Neural crest cell (in vitro differentiated cells): Measurements from ENCODE around the gene PSG1. TPM values are rescaled to one million over a fixed set of nuclear protein-coding genes. Genes with fewer than 3 reads are reported as not detected.
"Not testable (repeated sequence)": the region's sequence is repeated elsewhere in the genome, so short reads cannot be mapped to it uniquely, and the experiment has no call there.

Source experiments
- DNase-seq: peaks from one replicate; pipeline ENCODE4 v3.0.0; 2021; ENCODE audit warnings: low read depth, mixed read lengths, low spot score
- H3K27ac Mint-ChIP-seq: one replicate; pipeline ENCODE4 v1.8.0; 2021; ENCODE audit warnings: mild to moderate bottlenecking, mixed read lengths; ENCODE audit not compliant: unreplicated experiment
- H3K27me3 Mint-ChIP-seq: 2 replicates; pipeline ENCODE4 v1.8.0; 2021; ENCODE audit warnings: low read depth, mild to moderate bottlenecking, mixed read lengths
- H3K36me3 Mint-ChIP-seq: 2 replicates; pipeline ENCODE4 v1.8.0; 2021; ENCODE audit warnings: low read depth, mild to moderate bottlenecking, mixed read lengths
- H3K4me1 Mint-ChIP-seq: 2 replicates; pipeline ENCODE4 v1.8.0; 2021; ENCODE audit warnings: mixed read lengths
- H3K4me3 Mint-ChIP-seq: one replicate; pipeline ENCODE4 v1.8.0; 2021; ENCODE audit warnings: mild to moderate bottlenecking, mixed read lengths
- H3K9me3 Mint-ChIP-seq: 2 replicates; pipeline ENCODE4 v1.8.0; 2021; ENCODE audit warnings: mixed read lengths
- total RNA-seq: library from RNA; stranded (reverse); gene quantifications from 2 replicates; pipeline ENCODE4 v1.2.1, GENCODE V29; 2021

Gene PSG1
- total RNA-seq, 1 donor from 2014 or later, result not detected

DNA sequence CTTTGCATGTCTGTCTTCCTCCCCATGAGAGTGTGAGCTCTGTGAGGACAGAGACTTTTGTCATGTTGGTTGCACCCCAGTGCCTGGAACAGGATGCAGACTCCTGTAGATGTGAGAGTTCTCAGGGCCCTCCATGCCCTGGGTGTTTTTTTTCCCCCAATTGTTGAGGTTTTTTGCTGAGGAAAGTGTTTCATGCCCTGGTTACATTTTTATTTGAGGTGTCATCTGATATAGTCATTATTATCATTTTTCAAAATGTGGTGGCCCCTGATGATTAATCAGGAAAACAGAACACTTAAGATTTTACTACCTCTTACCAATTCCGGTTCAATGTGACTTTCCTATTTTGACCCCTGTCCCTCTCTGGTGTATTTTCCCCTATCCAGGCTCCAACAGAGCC lies 37.4 kb upstream of the PSG1 start:
- DNase-seq, H3K4me1 Mint-ChIP-seq, H3K4me3 Mint-ChIP-seq, H3K27me3 Mint-ChIP-seq, H3K27ac Mint-ChIP-seq, H3K9me3 Mint-ChIP-seq, H3K36me3 Mint-ChIP-seq: not testable (repeated sequence)

GRCh38 chr19:42913516-42913915 lies 34.0 kb upstream of the PSG1 start:
- H3K36me3 Mint-ChIP-seq, DNase-seq, H3K27me3 Mint-ChIP-seq, H3K27ac Mint-ChIP-seq, H3K9me3 Mint-ChIP-seq, H3K4me1 Mint-ChIP-seq, H3K4me3 Mint-ChIP-seq: not testable (repeated sequence)

GRCh38 chr19:42912941-42913340 lies 33.4 kb upstream of the PSG1 start:
- H3K27me3 Mint-ChIP-seq, H3K4me1 Mint-ChIP-seq, H3K9me3 Mint-ChIP-seq, H3K36me3 Mint-ChIP-seq, H3K4me3 Mint-ChIP-seq, H3K27ac Mint-ChIP-seq, DNase-seq: not testable (repeated sequence)

GRCh38 chr19:42911731-42912130 lies 32.2 kb upstream of the PSG1 start:
- not testable (repeated sequence) for H3K9me3 Mint-ChIP-seq, H3K4me3 Mint-ChIP-seq, DNase-seq, H3K36me3 Mint-ChIP-seq, H3K27me3 Mint-ChIP-seq, H3K4me1 Mint-ChIP-seq, H3K27ac Mint-ChIP-seq

DNA sequence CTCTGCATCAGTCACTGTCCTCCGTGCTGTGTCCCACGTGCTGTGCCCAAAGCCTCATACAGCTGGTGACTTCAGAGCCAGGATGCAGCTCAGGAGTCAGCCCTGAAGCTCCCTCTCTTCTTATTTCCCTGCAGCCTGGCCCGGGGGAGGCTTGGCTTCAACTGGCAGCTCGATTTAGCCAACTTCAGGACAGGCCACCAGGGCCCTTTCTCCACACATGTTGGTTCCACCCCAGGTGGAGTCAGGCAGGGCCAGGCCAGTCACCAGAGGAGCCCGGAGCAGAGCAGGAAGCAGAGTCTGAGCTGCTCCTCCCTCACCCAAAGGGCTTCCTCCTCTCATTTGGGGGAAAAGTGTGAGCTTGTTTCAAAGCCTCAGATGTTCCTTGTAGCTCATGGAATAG lies 26.6 kb upstream of the PSG1 start:
- not testable (repeated sequence) for H3K9me3 Mint-ChIP-seq, H3K4me1 Mint-ChIP-seq, H3K36me3 Mint-ChIP-seq, H3K27ac Mint-ChIP-seq, H3K4me3 Mint-ChIP-seq, DNase-seq, H3K27me3 Mint-ChIP-seq

GRCh38 chr19:42900561-42900960 lies 21.0 kb upstream of the PSG1 start:
- H3K36me3 Mint-ChIP-seq, H3K27ac Mint-ChIP-seq, H3K4me3 Mint-ChIP-seq, H3K27me3 Mint-ChIP-seq, H3K4me1 Mint-ChIP-seq, DNase-seq: not testable (repeated sequence)
- peaks cover 18% of the 10 kb centered on the region for H3K9me3 Mint-ChIP-seq

GRCh38 chr19:42899674-42900073 lies 20.2 kb upstream of the PSG1 start:
- not testable (repeated sequence) for H3K4me3 Mint-ChIP-seq, H3K4me1 Mint-ChIP-seq, H3K27ac Mint-ChIP-seq, DNase-seq, H3K36me3 Mint-ChIP-seq, H3K27me3 Mint-ChIP-seq
- peaks cover 18% of the 10 kb centered on the region for H3K9me3 Mint-ChIP-seq

DNA sequence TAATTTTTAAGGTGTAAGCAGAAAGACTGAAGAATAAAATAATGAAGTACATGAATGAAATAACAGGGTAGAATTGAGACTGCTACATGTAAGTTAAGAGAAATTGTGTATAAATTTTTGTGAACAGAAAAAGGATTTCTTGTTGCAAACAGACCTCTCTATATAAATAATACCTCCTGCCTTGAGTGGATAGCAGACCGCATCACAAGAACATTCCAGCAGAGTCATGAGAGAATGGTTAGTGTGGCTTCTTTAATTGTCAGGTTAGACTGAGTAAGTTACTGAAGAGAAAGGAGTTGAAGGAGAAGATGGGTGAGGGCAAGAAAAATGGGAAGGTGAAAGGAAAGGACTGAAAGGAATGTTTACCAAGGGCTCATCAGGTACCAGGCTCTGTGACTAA lies 19.6 kb upstream of the PSG1 start:
- not testable (repeated sequence) for H3K27ac Mint-ChIP-seq, H3K36me3 Mint-ChIP-seq, DNase-seq, H3K27me3 Mint-ChIP-seq, H3K4me3 Mint-ChIP-seq, H3K4me1 Mint-ChIP-seq
- peaks cover 18% of the 10 kb centered on the region for H3K9me3 Mint-ChIP-seq

- H3K9me3 Mint-ChIP-seq, result peaks cover 18% of the 10 kb centered on the region
- H3K4me3 Mint-ChIP-seq, result not testable (repeated sequence)
Measured at GRCh38 chr19:42898656-42899055, 19.1 kb upstream of the PSG1 start.

GRCh38 chr19:42897729-42898128 lies 18.2 kb upstream of the PSG1 start:
- H3K27me3 Mint-ChIP-seq, H3K4me3 Mint-ChIP-seq, H3K27ac Mint-ChIP-seq, H3K4me1 Mint-ChIP-seq, H3K36me3 Mint-ChIP-seq, DNase-seq: not testable (repeated sequence)
- H3K9me3 Mint-ChIP-seq, result peaks cover 17% of the 10 kb centered on the region

More at GRCh38 chr19:42898656-42899055, 19.1 kb upstream of the PSG1 start:
- not testable (repeated sequence) for H3K27ac Mint-ChIP-seq, H3K27me3 Mint-ChIP-seq, H3K36me3 Mint-ChIP-seq, H3K4me1 Mint-ChIP-seq, DNase-seq

DNA sequence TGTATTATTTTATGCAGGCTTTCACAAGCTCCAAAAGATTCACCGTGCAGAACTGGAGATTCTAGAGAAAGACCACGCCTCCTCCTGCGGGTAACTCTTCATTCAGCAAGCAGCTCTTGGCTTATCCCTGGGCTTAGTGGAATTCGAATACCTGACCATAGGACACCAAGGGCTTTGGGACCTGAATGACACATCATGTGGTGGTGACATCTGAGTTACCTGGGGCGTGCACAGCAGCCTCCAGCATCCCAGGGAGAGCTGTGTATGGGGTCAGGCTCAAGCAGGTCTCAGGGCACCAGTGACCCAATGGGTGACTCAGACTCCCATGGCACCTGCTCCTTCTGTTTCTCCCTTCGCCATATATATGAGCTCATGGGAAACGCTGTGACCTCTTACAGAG lies 10.9 kb upstream of the PSG1 start:
- H3K4me3 Mint-ChIP-seq, H3K27me3 Mint-ChIP-seq, DNase-seq, H3K4me1 Mint-ChIP-seq, H3K27ac Mint-ChIP-seq: not testable (repeated sequence)
- peaks cover 15% of the 10 kb centered on the region for H3K9me3 Mint-ChIP-seq
- peaks cover 13% of the 10 kb centered on the region for H3K36me3 Mint-ChIP-seq

- Mint-ChIP-seq H3K9me3 (peaks cover 21% of the 10 kb centered on the region), H3K36me3 (peaks cover 16% of the 10 kb centered on the region)
- H3K27ac Mint-ChIP-seq, H3K27me3 Mint-ChIP-seq, H3K4me3 Mint-ChIP-seq, H3K4me1 Mint-ChIP-seq, DNase-seq: not testable (repeated sequence)
Measured at GRCh38 chr19:42887876-42888445, 8.4 kb upstream of the PSG1 start.

GRCh38 chr19:42882730-42883129 lies 3.2 kb upstream of the PSG1 start:
- H3K27me3 Mint-ChIP-seq, H3K4me1 Mint-ChIP-seq, H3K4me3 Mint-ChIP-seq, DNase-seq, H3K27ac Mint-ChIP-seq: not testable (repeated sequence)
- Mint-ChIP-seq H3K36me3 (peaks cover 13% of the 10 kb centered on the region), H3K9me3 (peaks cover 18% of the 10 kb centered on the region)

GRCh38 chr19:42882010-42882409 lies 2.5 kb upstream of the PSG1 start:
- H3K4me1 Mint-ChIP-seq, DNase-seq, H3K27me3 Mint-ChIP-seq, H3K4me3 Mint-ChIP-seq, H3K27ac Mint-ChIP-seq: not testable (repeated sequence)
- peaks cover 15% of the 10 kb centered on the region for H3K9me3 Mint-ChIP-seq
- peaks cover 11% of the 10 kb centered on the region for H3K36me3 Mint-ChIP-seq
